Measurements from ENCODE around the gene RPS5.

RPS5 gene

GRCh38 chr19:58386576-58387337 lies at the start of gene RPS5:
TSS of gene RPS5 (plus strand) at chr19:58387269. CDS start at chr19:58388138, 869 bp downstream.
- Histone ChIP-seq H3F3A (ENCODE audit: insufficient read depth, low read length) (0 out of 2 replicates have a peak, but pooled peaks cover 4% of the 10 kb centered on the region), H3K36me3 (ENCODE audit: insufficient read depth, low read length) (peaks cover 42% of the 10 kb centered on the region), H3K9me2 (ENCODE audit: low read depth, low read length) (no peaks in the 10 kb centered on the region), H3K4me2 (ENCODE audit: low read length) (peak within 1 kb of the TSS; percentile 96), H3K27me3 (ENCODE audit: insufficient read depth, low read length) (no peaks in the 10 kb centered on the region), H4K20me1 (ENCODE audit: insufficient read depth, low read length) (no peaks in the 10 kb centered on the region), H3K9me3 (ENCODE audit: low read length) (no peaks in the 10 kb centered on the region), H3K4me1 (ENCODE audit: insufficient read depth, low read length, severe bottlenecking) (peaks cover 49% of the 10 kb centered on the region), H3K27ac (ENCODE audit: low read depth, low read length, poor library complexity, severe bottlenecking) (peak within 1 kb of the TSS; percentile 88), H3K9ac (ENCODE audit: low read length) (peak within 1 kb of the TSS; percentile 97), H3K4me3 (ENCODE audit: low read depth, low read length, poor library complexity, severe bottlenecking) (peak within 1 kb of the TSS; percentile 98), H3K79me2 (ENCODE audit: insufficient read depth, low read length) (peaks cover 21% of the 10 kb centered on the region), H2AFZ (ENCODE audit: low read length) (no peak within 1 kb of the TSS)
- TF ChIP-seq CTCF (IDR thresholded peaks at IDR 0.05; ENCODE audit: low read length) (no peak), EZH2 (IDR thresholded peaks at IDR 0.05; ENCODE audit: borderline replicate concordance, low read length) (no peak)

- Histone ChIP-seq H3F3A (ENCODE audit: insufficient read depth, low read length) (no peaks in the 10 kb centered on the region), H3K36me3 (ENCODE audit: insufficient read depth, low read length) (peaks cover 53% of the 10 kb centered on the region), H3K9ac (ENCODE audit: low read length) (no peak overlapping the region), H3K4me1 (ENCODE audit: insufficient read depth, low read length, severe bottlenecking) (no peaks in the 10 kb centered on the region), H4K20me1 (ENCODE audit: insufficient read depth, low read length) (no peaks in the 10 kb centered on the region), H3K9me3 (ENCODE audit: low read length) (no peaks in the 10 kb centered on the region; the same call in 1 of the 2 replicates), H2AFZ (ENCODE audit: low read length) (no peak overlapping the region), H3K4me3 (ENCODE audit: low read depth, low read length, poor library complexity, severe bottlenecking) (no peak overlapping the region), H3K27me3 (ENCODE audit: insufficient read depth, low read length) (no peaks in the 10 kb centered on the region), H3K27ac (ENCODE audit: low read depth, low read length, poor library complexity, severe bottlenecking) (no peak overlapping the region), H3K9me2 (ENCODE audit: low read depth, low read length) (no peaks in the 10 kb centered on the region), H3K79me2 (ENCODE audit: insufficient read depth, low read length) (no peaks in the 10 kb centered on the region), H3K4me2 (ENCODE audit: low read length) (no peak overlapping the region)
- TF ChIP-seq CTCF (IDR thresholded peaks at IDR 0.05; ENCODE audit: low read length) (no peak), EZH2 (IDR thresholded peaks at IDR 0.05; ENCODE audit: borderline replicate concordance, low read length) (no peak)
Observed at GRCh38 chr19:58338336-58338735, 48.7 kb upstream of the RPS5 start.

- H3K36me3 ChIP-seq (ENCODE audit: insufficient read depth, low read length) = peaks cover 53% of the 10 kb centered on the region
- H3K27me3 ChIP-seq (ENCODE audit: insufficient read depth, low read length) = no peaks in the 10 kb centered on the region
- H3K27ac ChIP-seq (ENCODE audit: low read depth, low read length, poor library complexity, severe bottlenecking) = no peak overlapping the region
- no peaks in the 10 kb centered on the region for H4K20me1 ChIP-seq (ENCODE audit: insufficient read depth, low read length)
- H3K9ac ChIP-seq (ENCODE audit: low read length) = no peak overlapping the region
- no peaks in the 10 kb centered on the region for H3K9me2 ChIP-seq (ENCODE audit: low read depth, low read length)
- no peaks in the 10 kb centered on the region; the same call in 1 of the 2 replicates for H3K9me3 ChIP-seq (ENCODE audit: low read length)
- no peaks in the 10 kb centered on the region for H3K79me2 ChIP-seq (ENCODE audit: insufficient read depth, low read length)
- TF ChIP-seq CTCF (IDR thresholded peaks at IDR 0.05; ENCODE audit: low read length) = no peak
- no peak for TF ChIP-seq EZH2 (IDR thresholded peaks at IDR 0.05; ENCODE audit: borderline replicate concordance, low read length)
- H3K4me1 ChIP-seq (ENCODE audit: insufficient read depth, low read length, severe bottlenecking) = no peaks in the 10 kb centered on the region
- no peaks in the 10 kb centered on the region for H3F3A ChIP-seq (ENCODE audit: insufficient read depth, low read length)
- H3K4me3 ChIP-seq (ENCODE audit: low read depth, low read length, poor library complexity, severe bottlenecking) = no peak overlapping the region
- no peak overlapping the region for H3K4me2 ChIP-seq (ENCODE audit: low read length)
- H2AFZ ChIP-seq (ENCODE audit: low read length) = no peak overlapping the region
Observed at GRCh38 chr19:58338825-58339558, 48.1 kb upstream of the RPS5 start.
